Type B pancreatic cell (in vitro differentiated cells): ENCODE data around the gene PCGF1. TPM values are rescaled to one million over a fixed set of nuclear protein-coding genes. Genes with fewer than 3 reads are reported as not detected.

Source experiments
- DNase-seq: peaks from one replicate; pipeline ENCODE4 v3.0.0; 2021; ENCODE audit warnings: mixed read lengths; ENCODE audit not compliant: unreplicated experiment; ENCODE audit errors: extremely low spot score
- H3K27ac Mint-ChIP-seq: 2 replicates; pipeline ENCODE4 v1.8.0; 2021; ENCODE audit warnings: mild to moderate bottlenecking, mixed read lengths
- H3K27me3 Mint-ChIP-seq: 2 replicates; pipeline ENCODE4 v1.8.0; 2021; ENCODE audit warnings: mixed read lengths
- H3K36me3 Mint-ChIP-seq: 2 replicates; pipeline ENCODE4 v1.8.0; 2021; ENCODE audit warnings: mixed read lengths
- H3K4me1 Mint-ChIP-seq: one replicate; pipeline ENCODE4 v1.8.0; 2021; ENCODE audit warnings: mixed read lengths; ENCODE audit not compliant: unreplicated experiment
- H3K4me3 Mint-ChIP-seq: 2 replicates; pipeline ENCODE4 v1.8.0; 2021; ENCODE audit warnings: mild to moderate bottlenecking, mixed read lengths
- H3K9me3 Mint-ChIP-seq: 2 replicates; pipeline ENCODE4 v1.8.0; 2021; ENCODE audit warnings: mixed read lengths
- CTCF ChIP-seq: fragments of 200-600 bp; sonication (generic); conservative IDR thresholded peaks from 2 replicates; pipeline ENCODE4 v1.5.0; 2021; ENCODE audit warnings: antibody characterized with exemption, mild to moderate bottlenecking
- total RNA-seq: library from RNA; stranded (reverse); gene quantifications from 2 replicates; pipeline ENCODE4 v1.2.1, GENCODE V29; 2021; ENCODE audit warnings: low replicate concordance

PCGF1 gene
- total RNA-seq, 1 donor from 2014 or later = 30.1 TPM

GRCh38 chr2:74512744-74513604 lies 5.5 kb upstream of the PCGF1 start:
- no peak for TF ChIP-seq CTCF

GRCh38 chr2:74511104-74511989 lies 3.9 kb upstream of the PCGF1 start:
- peaks cover 74% of the 10 kb centered on the region for H3K27me3 Mint-ChIP-seq
- no peak overlapping the region for H3K27ac Mint-ChIP-seq
- no peak for TF ChIP-seq CTCF
- H3K4me3 Mint-ChIP-seq = no peak overlapping the region
- H3K36me3 Mint-ChIP-seq = peaks cover 6% of the 10 kb centered on the region
- H3K9me3 Mint-ChIP-seq = no peaks in the 10 kb centered on the region
- DNase-seq = no peak
- H3K4me1 Mint-ChIP-seq = peaks cover 15% of the 10 kb centered on the region

More at GRCh38 chr2:74512744-74513604, 5.5 kb upstream of the PCGF1 start:
- peaks cover 85% of the 10 kb centered on the region for H3K27me3 Mint-ChIP-seq
- peak overlapping the region; percentile 34 for H3K4me3 Mint-ChIP-seq
- no peak for DNase-seq
- H3K36me3 Mint-ChIP-seq = peaks cover 3% of the 10 kb centered on the region
- H3K27ac Mint-ChIP-seq = no peak overlapping the region
- H3K9me3 Mint-ChIP-seq = no peaks in the 10 kb centered on the region
- H3K4me1 Mint-ChIP-seq = peaks cover 9% of the 10 kb centered on the region

GRCh38 chr2:74510272-74510671 lies 2.8 kb upstream of the PCGF1 start:
- no peak for TF ChIP-seq CTCF
- Mint-ChIP-seq H3K27ac (no peak overlapping the region), H3K4me3 (no peak overlapping the region), H3K4me1 (peaks cover 15% of the 10 kb centered on the region), H3K9me3 (no peaks in the 10 kb centered on the region), H3K27me3 (peaks cover 65% of the 10 kb centered on the region), H3K36me3 (peaks cover 8% of the 10 kb centered on the region)
- no peak for DNase-seq

GRCh38 chr2:74507926-74508520 lies 528 bp upstream of the PCGF1 start:
- peaks cover 73% of the 10 kb centered on the region for H3K27me3 Mint-ChIP-seq
- peaks cover 26% of the 10 kb centered on the region for H3K4me1 Mint-ChIP-seq
- DNase-seq = peak; percentile 77
- peak overlapping the region; percentile 99 for H3K27ac Mint-ChIP-seq
- H3K9me3 Mint-ChIP-seq = no peaks in the 10 kb centered on the region
- TF ChIP-seq CTCF = no peak
- peaks cover 22% of the 10 kb centered on the region for H3K36me3 Mint-ChIP-seq
- peak overlapping the region; percentile 99 for H3K4me3 Mint-ChIP-seq

GRCh38 chr2:74505448-74506246 lies 1.8 kb downstream of the PCGF1 start:
- H3K4me3 Mint-ChIP-seq = peak overlapping the region; percentile 86
- H3K9me3 Mint-ChIP-seq = no peaks in the 10 kb centered on the region
- peaks cover 73% of the 10 kb centered on the region for H3K27me3 Mint-ChIP-seq
- DNase-seq = no peak
- H3K4me1 Mint-ChIP-seq = peaks cover 45% of the 10 kb centered on the region
- H3K36me3 Mint-ChIP-seq = peaks cover 22% of the 10 kb centered on the region
- no peak for TF ChIP-seq CTCF
- no peak overlapping the region for H3K27ac Mint-ChIP-seq
